ENCODE measurements around the gene TRIM66. TPM values are rescaled to one million over a fixed set of nuclear protein-coding genes. Genes with fewer than 3 reads are reported as not detected.

TRIM66 gene
- total RNA-seq, 1 experiment from 2014 or later = 2.1 TPM

DNA sequence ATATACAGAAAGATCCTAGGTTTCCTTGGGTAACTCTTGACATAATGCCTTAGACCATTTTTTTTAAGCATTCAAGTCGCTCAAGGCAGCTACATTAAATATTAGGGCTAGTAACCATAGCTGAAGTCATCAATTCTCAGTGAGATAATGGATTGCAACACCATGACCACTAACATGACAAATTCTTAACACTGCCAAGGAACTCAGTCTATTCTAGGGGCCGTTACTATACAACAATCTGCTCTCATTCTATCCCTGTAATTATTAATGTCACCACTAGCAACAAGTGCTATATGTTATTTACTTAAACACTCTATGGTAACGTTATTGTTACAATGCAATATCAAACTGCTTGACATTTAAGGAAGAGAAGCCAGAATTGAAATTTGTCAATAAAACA is 85.3 kb downstream of the TRIM66 start:
- no peak overlapping the region for H3K9ac ChIP-seq (ENCODE audit: extremely low read depth, insufficient read length, low read length)
- H2BK12ac ChIP-seq (ENCODE audit: insufficient read length, low read depth, low read length) = no peak overlapping the region
- H3K9me3 Mint-ChIP-seq = no peaks in the 10 kb centered on the region
- no peak overlapping the region for H3K23ac ChIP-seq (ENCODE audit: insufficient read length, low read depth, low read length)
- peaks cover 13% of the 10 kb centered on the region for H3K23me2 ChIP-seq (ENCODE audit: insufficient read length, low read depth, low read length, poor library complexity, severe bottlenecking)
- no peak overlapping the region for H4K8ac ChIP-seq (replicated peaks; ENCODE audit: insufficient read length, low read depth, low read length)
- no peaks in the 10 kb centered on the region for H3K27me3 ChIP-seq (ENCODE audit: insufficient read depth, low read length)
- H4K91ac ChIP-seq (ENCODE audit: insufficient read length, low read depth, low read length) = no peak overlapping the region
- no peak overlapping the region for H2BK15ac ChIP-seq (ENCODE audit: low read depth, low read length)
- H3K14ac ChIP-seq (ENCODE audit: insufficient read depth, low read length) = no peak overlapping the region
- no peaks in the 10 kb centered on the region for H4K20me1 ChIP-seq (ENCODE audit: control insufficient read depth, insufficient read depth, insufficient read length)
- no peaks in the 10 kb centered on the region for H3K9me3 ChIP-seq (ENCODE audit: control insufficient read depth, low read depth, low read length)
- H3K79me1 ChIP-seq (ENCODE audit: insufficient read depth, low read depth, low read length, poor library complexity, severe bottlenecking) = no peaks in the 10 kb centered on the region
- H3K27ac Mint-ChIP-seq = no peak overlapping the region
- no peak overlapping the region for H4K5ac ChIP-seq (ENCODE audit: insufficient read length, low read depth, low read length)
- H3T11ph ChIP-seq (ENCODE audit: low read length) = no peak overlapping the region
- H3K4me1 ChIP-seq (ENCODE audit: insufficient read depth, low read length) = no peaks in the 10 kb centered on the region
- no peak for DNase-seq
- no peak overlapping the region for H2BK5ac ChIP-seq (ENCODE audit: insufficient read length, low read length)
- no peaks in the 10 kb centered on the region for H3K79me2 ChIP-seq (ENCODE audit: insufficient read depth, low read length)
- H3K27ac ChIP-seq (ENCODE audit: insufficient read length, low read depth, low read length) = no peak overlapping the region
- no peak for TF ChIP-seq CTCF (conservative IDR thresholded peaks at IDR 0.05)
- no peak overlapping the region for H3K18ac ChIP-seq (ENCODE audit: insufficient read length, low read depth, low read length)
- no peak overlapping the region for H3K4me2 ChIP-seq (ENCODE audit: insufficient read depth, insufficient read length, low read length)
- no peak overlapping the region for H3K4ac ChIP-seq (ENCODE audit: low read depth, low read length)
- no peak overlapping the region for H2BK120ac ChIP-seq (ENCODE audit: low read depth, low read length, poor library complexity, severe bottlenecking)
- H3K4me1 Mint-ChIP-seq = peaks cover 18 to 25% of the 10 kb centered on the region in 2 experiments
- H3K36me3 Mint-ChIP-seq (ENCODE audit: insufficient read depth in 1 of 3, low read depth in 3 of 3) = no peaks in the 10 kb centered on the region
- no peak overlapping the region for H3K4me3 Mint-ChIP-seq
- no peaks in the 10 kb centered on the region; the same call in 1 of the 2 replicates for H3K27me3 Mint-ChIP-seq (ENCODE audit: low read depth)
- no peak overlapping the region for H3K56ac ChIP-seq (ENCODE audit: insufficient read length, low read depth, low read length)
- H2BK20ac ChIP-seq (ENCODE audit: low read depth, low read length, poor library complexity, severe bottlenecking) = no peak overlapping the region
- H2AFZ ChIP-seq (ENCODE audit: low read length) = no peak overlapping the region
- WGBS (ENCODE audit: extremely low coverage, insufficient read length, low lambda C conversion rate) = no CpG with 5 or more reads among the region's 3 CpGs
- H2AK5ac ChIP-seq (ENCODE audit: insufficient read length, low read length) = no peak overlapping the region
